ENCODE data around the gene LYPD3. TPM values are rescaled to one million over a fixed set of nuclear protein-coding genes. Genes with fewer than 3 reads are reported as not detected.

Gene LYPD3
- total RNA-seq, 1 experiment from 2014 or later = 1.8 TPM

DNA sequence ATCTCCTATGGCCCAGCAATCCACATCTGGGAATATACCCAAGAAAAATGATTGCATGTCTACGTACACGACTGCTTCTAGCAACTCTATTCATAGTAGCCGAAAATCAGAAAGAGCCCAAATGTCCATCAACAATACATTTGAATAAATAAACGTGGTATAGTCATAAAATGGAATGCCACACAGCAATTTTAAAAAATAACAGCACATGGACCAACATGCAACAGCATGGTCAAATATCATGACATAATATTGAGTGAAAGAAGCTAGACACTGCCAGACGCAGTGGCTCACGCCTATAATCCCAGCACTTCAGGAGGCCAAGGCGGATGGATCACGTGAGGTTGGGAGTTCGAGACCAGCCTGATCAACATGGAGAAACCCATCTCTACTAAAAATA, 34.4 kb downstream of the LYPD3 start:
- WGBS (ENCODE audit: extremely low coverage, insufficient read length, low lambda C conversion rate) = no CpG with 5 or more reads among the region's 9 CpGs
- H3K56ac ChIP-seq (ENCODE audit: insufficient read length, low read depth, low read length) = no peak overlapping the region
- no peaks in the 10 kb centered on the region for H3K9me3 ChIP-seq (ENCODE audit: control insufficient read depth, low read depth, low read length)
- H3K4me3 Mint-ChIP-seq = no peak overlapping the region
- H3K18ac ChIP-seq (ENCODE audit: insufficient read length, low read depth, low read length) = no peak overlapping the region
- H3K9ac ChIP-seq (ENCODE audit: extremely low read depth, insufficient read length, low read length) = no peak overlapping the region
- no peaks in the 10 kb centered on the region for H3K79me1 ChIP-seq (ENCODE audit: insufficient read depth, low read depth, low read length, poor library complexity, severe bottlenecking)
- H4K91ac ChIP-seq (ENCODE audit: insufficient read length, low read depth, low read length) = no peak overlapping the region
- H3K9me3 Mint-ChIP-seq = peaks cover 0 to 35% of the 10 kb centered on the region in 2 experiments; a peak in 4 of 5 replicates
- no peaks in the 10 kb centered on the region for H3K36me3 Mint-ChIP-seq (ENCODE audit: insufficient read depth in 1 of 3, low read depth in 3 of 3)
- H4K5ac ChIP-seq (ENCODE audit: insufficient read length, low read depth, low read length) = no peak overlapping the region
- no peak overlapping the region for H2BK15ac ChIP-seq (ENCODE audit: low read depth, low read length)
- no peaks in the 10 kb centered on the region for H3K27me3 ChIP-seq (ENCODE audit: insufficient read depth, low read length)
- no peak overlapping the region for H2BK12ac ChIP-seq (ENCODE audit: insufficient read length, low read depth, low read length)
- H2BK20ac ChIP-seq (ENCODE audit: low read depth, low read length, poor library complexity, severe bottlenecking) = no peak overlapping the region
- H2AFZ ChIP-seq (ENCODE audit: low read length) = no peak overlapping the region
- H3K4me1 ChIP-seq (ENCODE audit: insufficient read depth, low read length) = no peaks in the 10 kb centered on the region
- no peaks in the 10 kb centered on the region for H4K20me1 ChIP-seq (ENCODE audit: control insufficient read depth, insufficient read depth, insufficient read length)
- DNase-seq = no peak
- no peaks in the 10 kb centered on the region for H3K79me2 ChIP-seq (ENCODE audit: insufficient read depth, low read length)
- no peak overlapping the region for H3K14ac ChIP-seq (ENCODE audit: insufficient read depth, low read length)
- H4K8ac ChIP-seq (replicated peaks; ENCODE audit: insufficient read length, low read depth, low read length) = no peak overlapping the region
- no peak overlapping the region for H3T11ph ChIP-seq (ENCODE audit: low read length)
- H2AK5ac ChIP-seq (ENCODE audit: insufficient read length, low read length) = no peak overlapping the region
- TF ChIP-seq, protein P1, sequence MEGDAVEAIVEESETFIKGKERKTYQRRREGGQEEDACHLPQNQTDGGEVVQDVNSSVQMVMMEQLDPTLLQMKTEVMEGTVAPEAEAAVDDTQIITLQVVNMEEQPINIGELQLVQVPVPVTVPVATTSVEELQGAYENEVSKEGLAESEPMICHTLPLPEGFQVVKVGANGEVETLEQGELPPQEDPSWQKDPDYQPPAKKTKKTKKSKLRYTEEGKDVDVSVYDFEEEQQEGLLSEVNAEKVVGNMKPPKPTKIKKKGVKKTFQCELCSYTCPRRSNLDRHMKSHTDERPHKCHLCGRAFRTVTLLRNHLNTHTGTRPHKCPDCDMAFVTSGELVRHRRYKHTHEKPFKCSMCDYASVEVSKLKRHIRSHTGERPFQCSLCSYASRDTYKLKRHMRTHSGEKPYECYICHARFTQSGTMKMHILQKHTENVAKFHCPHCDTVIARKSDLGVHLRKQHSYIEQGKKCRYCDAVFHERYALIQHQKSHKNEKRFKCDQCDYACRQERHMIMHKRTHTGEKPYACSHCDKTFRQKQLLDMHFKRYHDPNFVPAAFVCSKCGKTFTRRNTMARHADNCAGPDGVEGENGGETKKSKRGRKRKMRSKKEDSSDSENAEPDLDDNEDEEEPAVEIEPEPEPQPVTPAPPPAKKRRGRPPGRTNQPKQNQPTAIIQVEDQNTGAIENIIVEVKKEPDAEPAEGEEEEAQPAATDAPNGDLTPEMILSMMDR (conservative IDR thresholded peaks at IDR 0.05) = no peak
- no peak overlapping the region for H2BK5ac ChIP-seq (ENCODE audit: insufficient read length, low read length)
- H3K27ac Mint-ChIP-seq = no peak overlapping the region
- no peak overlapping the region for H2BK120ac ChIP-seq (ENCODE audit: low read depth, low read length, poor library complexity, severe bottlenecking)
- H3K27ac ChIP-seq (ENCODE audit: insufficient read length, low read depth, low read length) = no peak overlapping the region
- H3K27me3 Mint-ChIP-seq (ENCODE audit: low read depth) = peaks cover 2% of the 10 kb centered on the region; the same call in 1 of the 2 replicates
- no peak overlapping the region for H3K4ac ChIP-seq (ENCODE audit: low read depth, low read length)
- H3K4me2 ChIP-seq (ENCODE audit: insufficient read depth, insufficient read length, low read length) = no peak overlapping the region
- no peak overlapping the region for H3K23ac ChIP-seq (ENCODE audit: insufficient read length, low read depth, low read length)
- no peaks in the 10 kb centered on the region for H3K23me2 ChIP-seq (ENCODE audit: insufficient read length, low read depth, low read length, poor library complexity, severe bottlenecking)
- no peaks in the 10 kb centered on the region for H3K4me1 Mint-ChIP-seq

All from H9 (cell line).